A673 (cell line): ENCODE measurements around the gene CCDC157. TPM values are rescaled to one million over a fixed set of nuclear protein-coding genes. Genes with fewer than 3 reads are reported as not detected.

Source experiments
- BruUV-seq: library from RNA; stranded (reverse); fragments of 400-500 nt; replicated peaks from 2 replicates; lab custom pipeline; 2021; lab: Mats Ljungman, UMichigan
- CTCF ChIA-PET: fragments of 300-600 bp; sonication (Branson Sonifier 250); formaldehyde crosslinking; loops from one replicate; lab custom pipeline; 2022; ENCODE audit warnings: antibody characterized with exemption; lab: Charles Lee
- POLR2A ChIA-PET: fragments of 300-600 bp; sonication (Branson Sonifier 250); formaldehyde crosslinking; loops from one replicate; lab custom pipeline; 2022; ENCODE audit warnings: antibody characterized with exemption; ENCODE audit not compliant: low non-redundant PET; lab: Charles Lee
- DNase-seq: peaks from one replicate; pipeline ENCODE4 v3.0.0-alpha.2; 2015; ENCODE audit warnings: low spot score
- H3K27ac ChIP-seq: fragments of 200-600 bp; sonication (generic); 2 replicates; pipeline ENCODE4 v1.5.1; 2016; ENCODE audit warnings: mixed run types, low read depth, mild to moderate bottlenecking, mixed read lengths, antibody characterized with exemption, low read length; ENCODE audit not compliant: poor library complexity, severe bottlenecking
- H3K27me3 ChIP-seq: fragments of 200-600 bp; sonication (generic); replicated peaks from 2 replicates; pipeline ENCODE4 v1.6.1; 2017; ENCODE audit warnings: mixed run types, low read depth, mild to moderate bottlenecking, mixed read lengths, antibody characterized with exemption, low read length; ENCODE audit not compliant: insufficient read depth, poor library complexity
- H3K36me3 ChIP-seq: fragments of 200-600 bp; sonication (generic); 2 replicates; pipeline ENCODE4 v1.6.1; 2016; ENCODE audit warnings: mixed run types, mild to moderate bottlenecking, mixed read lengths, antibody characterized with exemption, low read length; ENCODE audit not compliant: insufficient read depth, poor library complexity, severe bottlenecking
- H3K4me1 ChIP-seq: fragments of 200-600 bp; sonication (generic); 2 replicates; pipeline ENCODE4 v1.6.1; 2017; ENCODE audit warnings: mixed run types, mild to moderate bottlenecking, mixed read lengths, antibody characterized with exemption, low read length; ENCODE audit not compliant: insufficient read depth, poor library complexity, severe bottlenecking
- H3K4me3 ChIP-seq: fragments of 200-600 bp; sonication (generic); 2 replicates; pipeline ENCODE4 v1.5.1; 2016; ENCODE audit warnings: low read depth, mixed run types, mild to moderate bottlenecking, mixed read lengths, low read length; ENCODE audit not compliant: poor library complexity, severe bottlenecking
- H3K9me3 ChIP-seq: fragments of 200-600 bp; sonication (generic); 2 replicates; pipeline ENCODE4 v1.6.1; 2016; ENCODE audit warnings: mixed run types, low read depth, mild to moderate bottlenecking, mixed read lengths, antibody characterized with exemption, low read length; ENCODE audit not compliant: poor library complexity, severe bottlenecking
- EZH2 ChIP-seq: fragments of 200-600 bp; sonication (generic); IDR thresholded peaks from 2 replicates; pipeline ENCODE4 v1.6.1; 2017; ENCODE audit warnings: borderline replicate concordance, low read depth, mild to moderate bottlenecking, mixed read lengths, antibody characterized with exemption, low read length; ENCODE audit not compliant: poor library complexity, severe bottlenecking
- intact Hi-C: fragments of 100-400 bp; cut with micrococcal nuclease; formaldehyde crosslinking; loops from one replicate; pipeline ENCODE4 v1.10.0; 2022; ENCODE audit not compliant: unreplicated experiment
- total RNA-seq: library from RNA; stranded (reverse); gene quantifications from 2 replicates; pipeline ENCODE4 v1.2.3, GENCODE V29; 2021
- TF ChIP-seq, protein P1 (sequence below): fragments of 300-800, 200-600 bp; sonication (generic); conservative IDR thresholded peaks from 2 replicates; pipeline ENCODE4 v1.5.1; 2017; ENCODE audit warnings: low read depth, mild to moderate bottlenecking, antibody characterized with exemption, low read length, moderate library complexity, mixed read lengths

Gene CCDC157
- total RNA-seq, 1 experiment from 2014 or later = 5.7 TPM

DNA sequence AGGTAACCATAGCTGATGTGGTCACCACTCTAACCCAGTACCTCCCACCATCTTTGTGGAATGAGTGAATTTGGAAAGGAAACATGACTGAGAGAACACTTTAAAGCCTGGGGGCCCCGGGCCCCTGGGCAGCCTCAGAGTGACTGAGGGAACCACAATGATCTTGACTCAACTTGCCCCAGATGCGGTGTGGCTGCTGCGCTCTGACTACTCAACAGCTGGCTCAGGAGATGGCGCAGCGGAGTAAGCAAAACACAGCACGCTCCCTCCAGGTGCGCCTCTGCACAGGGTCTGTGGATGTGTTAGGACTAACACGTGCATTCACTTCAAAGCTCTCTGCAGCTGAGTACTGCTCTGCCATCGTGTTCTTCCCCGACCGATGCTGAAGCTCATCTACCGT, 24.5 kb downstream of the CCDC157 start:
- Histone ChIP-seq H3K27me3 (no peaks in the 10 kb centered on the region), H3K9me3 (no peaks in the 10 kb centered on the region), H3K4me3 (no peak overlapping the region), H3K27ac (no peak overlapping the region), H3K36me3 (no peaks in the 10 kb centered on the region), H3K4me1 (no peaks in the 10 kb centered on the region)
- TF ChIP-seq, protein P1, sequence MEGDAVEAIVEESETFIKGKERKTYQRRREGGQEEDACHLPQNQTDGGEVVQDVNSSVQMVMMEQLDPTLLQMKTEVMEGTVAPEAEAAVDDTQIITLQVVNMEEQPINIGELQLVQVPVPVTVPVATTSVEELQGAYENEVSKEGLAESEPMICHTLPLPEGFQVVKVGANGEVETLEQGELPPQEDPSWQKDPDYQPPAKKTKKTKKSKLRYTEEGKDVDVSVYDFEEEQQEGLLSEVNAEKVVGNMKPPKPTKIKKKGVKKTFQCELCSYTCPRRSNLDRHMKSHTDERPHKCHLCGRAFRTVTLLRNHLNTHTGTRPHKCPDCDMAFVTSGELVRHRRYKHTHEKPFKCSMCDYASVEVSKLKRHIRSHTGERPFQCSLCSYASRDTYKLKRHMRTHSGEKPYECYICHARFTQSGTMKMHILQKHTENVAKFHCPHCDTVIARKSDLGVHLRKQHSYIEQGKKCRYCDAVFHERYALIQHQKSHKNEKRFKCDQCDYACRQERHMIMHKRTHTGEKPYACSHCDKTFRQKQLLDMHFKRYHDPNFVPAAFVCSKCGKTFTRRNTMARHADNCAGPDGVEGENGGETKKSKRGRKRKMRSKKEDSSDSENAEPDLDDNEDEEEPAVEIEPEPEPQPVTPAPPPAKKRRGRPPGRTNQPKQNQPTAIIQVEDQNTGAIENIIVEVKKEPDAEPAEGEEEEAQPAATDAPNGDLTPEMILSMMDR = no peak
- TF ChIP-seq EZH2 = no peak
- no peak for DNase-seq
- POLR2A ChIA-PET = no interaction called here
- intact Hi-C loops = no loop called here
- CTCF ChIA-PET = no interaction called here
- BruUV-seq = no TSS peak

GRCh38 chr22:30382340-30382739, 25.5 kb downstream of the CCDC157 start:
- ChIA-PET CTCF (no interaction called here), POLR2A (no interaction called here)
- Histone ChIP-seq H3K9me3 (no peaks in the 10 kb centered on the region), H3K27ac (no peak overlapping the region), H3K4me3 (no peak overlapping the region), H3K36me3 (no peaks in the 10 kb centered on the region), H3K4me1 (peaks cover 4% of the 10 kb centered on the region), H3K27me3 (no peaks in the 10 kb centered on the region)
- no TSS peak for BruUV-seq
- intact Hi-C loops = no loop called here
- no peak for TF ChIP-seq EZH2
- TF ChIP-seq, protein P1 = no peak
- DNase-seq = no peak

DNA sequence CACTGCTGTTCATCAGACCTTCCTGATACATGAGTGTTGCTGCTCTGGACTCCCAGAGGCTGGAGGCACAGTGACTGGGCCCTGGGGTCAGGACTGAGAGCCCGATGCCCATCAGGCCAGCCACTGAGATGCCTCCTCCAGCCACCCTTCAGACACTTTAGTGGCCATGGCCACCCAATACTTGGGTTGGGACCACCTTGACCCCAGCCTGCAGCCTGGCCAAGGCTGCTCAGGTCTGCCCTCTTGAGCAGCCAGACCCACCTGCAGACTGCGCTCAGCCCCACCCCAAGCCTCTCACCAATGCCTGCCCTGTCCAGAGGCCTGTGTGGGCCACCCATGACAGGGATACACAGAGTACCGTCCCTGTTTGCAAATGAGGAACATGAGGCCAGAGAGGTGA, 26.3 kb downstream of the CCDC157 start:
- TF ChIP-seq, protein P1 = no peak
- no peak for TF ChIP-seq EZH2
- Histone ChIP-seq H3K36me3 (no peaks in the 10 kb centered on the region), H3K4me3 (no peak overlapping the region), H3K27me3 (no peaks in the 10 kb centered on the region), H3K4me1 (peaks cover 4% of the 10 kb centered on the region), H3K9me3 (no peaks in the 10 kb centered on the region), H3K27ac (no peak overlapping the region)
- CTCF ChIA-PET = no interaction called here
- POLR2A ChIA-PET = no interaction called here
- DNase-seq = no peak
- BruUV-seq = no TSS peak
- intact Hi-C loops = no loop called here
